GM12801 (cell line): ENCODE data around the gene LRP5.

ENCODE experiments used
- CTCF ChIP-seq: IDR thresholded peaks from one replicate; pipeline ENCODE4 v1.5.1; 2011; ENCODE audit warnings: control low read depth; ENCODE audit not compliant: insufficient read length; ENCODE audit errors: extremely low read depth

LRP5 gene

GRCh38 chr11:68357568-68357967 is 45.2 kb downstream of the LRP5 start:
- TF ChIP-seq CTCF: no peak

GRCh38 chr11:68358416-68358815 is 46.0 kb downstream of the LRP5 start:
- TF ChIP-seq CTCF: no peak

- TF ChIP-seq CTCF: no peak
These were observed 49.3 kb downstream of the LRP5 start for GRCh38 chr11:68361702-68362101.

DNA sequence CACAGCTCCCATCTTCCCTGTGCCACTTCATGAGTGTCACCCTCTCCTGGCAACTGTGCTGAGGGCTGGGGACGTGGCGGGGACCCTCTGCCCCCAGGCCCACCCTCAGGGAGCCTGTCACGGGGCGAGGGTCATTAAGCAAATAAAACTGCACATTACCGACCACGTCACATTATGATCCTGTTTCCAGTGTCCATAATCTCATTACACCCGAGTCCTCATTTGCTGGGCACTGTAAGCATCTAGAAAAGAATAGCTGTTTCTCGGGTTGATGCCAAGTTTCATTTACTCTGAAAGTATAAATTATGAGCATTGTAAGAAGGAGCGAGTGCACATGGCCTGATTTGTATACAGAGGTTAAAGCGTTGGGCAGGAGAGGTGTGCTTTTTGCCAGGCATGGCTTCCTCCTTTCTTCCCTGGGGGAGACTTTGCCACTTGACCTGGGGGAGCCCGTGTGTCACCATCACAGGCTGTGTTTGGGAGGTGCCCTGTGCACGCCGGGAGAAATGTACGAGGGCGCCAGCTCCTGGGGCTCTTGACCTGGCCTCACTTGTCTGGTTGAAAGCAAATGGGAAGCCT is 50.5 kb downstream of the LRP5 start:
- TF ChIP-seq CTCF: no peak

DNA sequence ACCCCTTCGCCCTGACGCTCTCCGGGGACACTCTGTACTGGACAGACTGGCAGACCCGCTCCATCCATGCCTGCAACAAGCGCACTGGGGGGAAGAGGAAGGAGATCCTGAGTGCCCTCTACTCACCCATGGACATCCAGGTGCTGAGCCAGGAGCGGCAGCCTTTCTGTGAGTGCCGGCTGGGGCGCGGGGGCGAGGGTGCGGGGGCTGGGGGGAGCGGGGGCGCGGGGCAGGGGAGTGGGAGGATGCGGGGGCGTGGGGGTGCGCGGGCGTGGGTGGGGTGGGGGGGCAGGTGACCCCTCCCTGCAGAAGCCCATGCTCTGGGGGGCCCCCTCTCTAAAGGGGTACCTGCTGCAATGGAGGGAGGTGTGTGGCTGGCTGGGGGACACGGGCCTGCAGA is 51.4 kb downstream of the LRP5 start:
- TF ChIP-seq CTCF: no peak

DNA sequence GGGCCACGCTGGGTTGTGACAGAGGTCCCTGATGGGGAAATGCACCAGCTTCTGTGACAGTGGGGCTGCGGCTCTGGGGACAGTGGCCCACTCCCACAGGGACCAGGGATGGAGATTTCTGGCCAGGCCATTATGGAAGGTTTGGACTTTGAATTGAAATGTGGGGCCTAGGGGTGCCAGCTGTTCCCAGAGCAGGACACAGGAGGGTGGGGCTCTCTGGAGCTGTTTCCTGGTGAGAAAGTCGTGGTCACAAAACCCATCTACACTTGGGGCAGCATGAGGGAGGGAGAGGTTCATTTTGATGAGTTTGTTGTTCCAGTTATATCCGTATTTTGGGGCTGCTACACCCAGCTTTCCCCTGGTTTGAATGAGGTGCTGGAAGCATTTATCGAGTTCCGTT is 52.2 kb downstream of the LRP5 start:
- no peak for TF ChIP-seq CTCF

- no peak for TF ChIP-seq CTCF
These were observed 53.6 kb downstream of the LRP5 start for GRCh38 chr11:68365943-68366435.

DNA sequence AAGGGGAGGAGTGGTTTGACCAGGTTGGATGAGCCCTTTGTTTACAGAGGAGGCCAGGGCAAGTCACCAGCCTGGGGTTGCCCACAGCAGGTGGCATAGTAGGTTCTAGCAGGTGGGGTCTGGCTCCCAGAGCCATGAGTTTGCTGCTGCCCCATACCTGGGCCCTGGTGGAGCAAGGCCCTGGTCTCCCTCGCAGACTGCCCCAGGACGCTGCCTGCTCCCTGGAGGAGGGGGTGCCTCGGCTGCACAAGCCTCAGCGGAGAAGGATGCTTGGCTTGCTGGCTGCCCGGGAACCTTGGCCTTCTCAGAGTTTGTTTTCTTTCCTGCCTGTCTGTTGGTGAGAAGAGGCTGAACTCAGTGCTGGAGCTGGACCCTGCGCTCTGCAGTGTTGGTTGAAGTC is 54.9 kb downstream of the LRP5 start:
- no peak for TF ChIP-seq CTCF
